BE2C (cell line): Measurements from ENCODE around the gene CRYBA1.
"Not testable (repeated sequence)": the region's sequence is repeated elsewhere in the genome, so short reads cannot be mapped to it uniquely, and the experiment has no call there.

Experiments used
- DNase-seq: peaks from one replicate; pipeline ENCODE4 v3.0.0-alpha.2; 2020
- H3K27me3 ChIP-seq: fragments of 250-450 bp; sonication (Bioruptor Pico); 2 replicates; pipeline ENCODE4 v1.5.1; 2020; ENCODE audit warnings: mild to moderate bottlenecking
- H3K36me3 ChIP-seq: fragments of 250-450 bp; sonication (Bioruptor Pico); 2 replicates; pipeline ENCODE4 v1.5.1; 2020; ENCODE audit warnings: mild to moderate bottlenecking
- H3K4me1 ChIP-seq: fragments of 250-450 bp; sonication (Bioruptor Pico); 2 replicates; pipeline ENCODE4 v1.5.1; 2020
- H3K4me3 ChIP-seq: 2 replicates; pipeline ENCODE4 v1.5.1; 2011; ENCODE audit warnings: low read depth, low read length
- H3K9me3 ChIP-seq: fragments of 250-450 bp; sonication (Bioruptor Pico); 2 replicates; pipeline ENCODE4 v1.5.1; 2020
- CTCF ChIP-seq: IDR thresholded peaks from 2 replicates; pipeline ENCODE4 v1.5.1; 2012; ENCODE audit warnings: mild to moderate bottlenecking, low read depth, low read length

CRYBA1 gene

GRCh38 chr17:29216181-29216580, 30.5 kb upstream of the CRYBA1 start:
- no peak for TF ChIP-seq CTCF
- Histone ChIP-seq H3K4me3 (no peak overlapping the region), H3K9me3 (no peaks in the 10 kb centered on the region), H3K4me1 (0 out of 2 replicates have a peak, but pooled peaks cover 3% of the 10 kb centered on the region), H3K27me3 (no peaks in the 10 kb centered on the region), H3K36me3 (no peaks in the 10 kb centered on the region)
- no peak for DNase-seq

GRCh38 chr17:29216856-29217255, 29.8 kb upstream of the CRYBA1 start:
- H3K4me1 ChIP-seq, result 0 out of 2 replicates have a peak, but pooled peaks cover 3% of the 10 kb centered on the region
- no peak overlapping the region for H3K4me3 ChIP-seq
- H3K27me3 ChIP-seq, result no peaks in the 10 kb centered on the region
- DNase-seq, result no peak
- TF ChIP-seq CTCF, result no peak
- H3K36me3 ChIP-seq, result no peaks in the 10 kb centered on the region
- no peaks in the 10 kb centered on the region for H3K9me3 ChIP-seq

GRCh38 chr17:29219378-29220047, 27.1 kb upstream of the CRYBA1 start:
- Histone ChIP-seq H3K4me1 (0 out of 2 replicates have a peak, but pooled peaks cover 3% of the 10 kb centered on the region), H3K27me3 (no peaks in the 10 kb centered on the region), H3K36me3 (no peaks in the 10 kb centered on the region), H3K9me3 (no peaks in the 10 kb centered on the region), H3K4me3 (no peak overlapping the region)
- DNase-seq, result peak; percentile 81
- TF ChIP-seq CTCF, result peak; percentile 76

GRCh38 chr17:29221338-29221737, 25.3 kb upstream of the CRYBA1 start:
- not testable (repeated sequence) for H3K27me3 ChIP-seq, DNase-seq, H3K4me3 ChIP-seq, H3K36me3 ChIP-seq, H3K4me1 ChIP-seq, H3K9me3 ChIP-seq

- Histone ChIP-seq H3K4me3 (no peak overlapping the region), H3K27me3 (no peaks in the 10 kb centered on the region), H3K36me3 (no peaks in the 10 kb centered on the region), H3K9me3 (no peaks in the 10 kb centered on the region), H3K4me1 (no peaks in the 10 kb centered on the region)
- TF ChIP-seq CTCF, result no peak
- DNase-seq, result no peak
Measured at GRCh38 chr17:29225396-29225795, 21.3 kb upstream of the CRYBA1 start.

- no peaks in the 10 kb centered on the region for H3K27me3 ChIP-seq
- no peak for TF ChIP-seq CTCF
- H3K36me3 ChIP-seq, result no peaks in the 10 kb centered on the region
- no peak overlapping the region for H3K4me3 ChIP-seq
- no peaks in the 10 kb centered on the region for H3K4me1 ChIP-seq
- no peak for DNase-seq
- no peaks in the 10 kb centered on the region for H3K9me3 ChIP-seq
Measured at GRCh38 chr17:29233301-29233700, 13.4 kb upstream of the CRYBA1 start.

- not testable (repeated sequence) for H3K9me3 ChIP-seq, H3K4me3 ChIP-seq, DNase-seq, H3K27me3 ChIP-seq, H3K36me3 ChIP-seq, H3K4me1 ChIP-seq
Measured at GRCh38 chr17:29234972-29235371, 11.7 kb upstream of the CRYBA1 start.
